Kidney (tissue), 14 donors: ENCODE data around the gene COL6A3. TPM values are rescaled to one million over a fixed set of nuclear protein-coding genes. Genes with fewer than 3 reads are reported as not detected.

Source experiments
- DNase-seq, 5 donors: peaks; one replicate each; pipeline ENCODE4 v3.0.0-alpha.2; 2013 to 2020
- FAIRE-seq: peaks from 2 replicates; lab custom pipeline; 2012; peaks lifted over from hg19 to GRCh38; lab: Jason Lieb, UNC
- H3K27ac ChIP-seq, 2 donors: one replicate each; pipeline ENCODE4 v1.7.0; 2013; ENCODE audit warnings: low read depth in 2 of 2, low read length in 2 of 2, inconsistent platforms in 1 of 2
- H3K27me3 ChIP-seq: one replicate; pipeline ENCODE4 v1.7.1; 2013; ENCODE audit warnings: low read length, inconsistent platforms; ENCODE audit not compliant: control insufficient read depth, insufficient read depth
- H3K36me3 ChIP-seq, 3 donors: one replicate each; pipeline versions ENCODE4 v1.7.0 to v1.7.1; 2013; ENCODE audit warnings: low read length in 3 of 3, control low read depth in 1 of 3, inconsistent platforms in 1 of 3; ENCODE audit not compliant: insufficient read depth in 3 of 3, control insufficient read depth in 2 of 3
- H3K4me1 ChIP-seq, 3 donors: one replicate each; pipeline versions ENCODE4 v1.7.0 to v1.7.1; 2013; ENCODE audit warnings: low read length in 3 of 3, inconsistent platforms in 1 of 3, low read depth in 1 of 3; ENCODE audit not compliant: control insufficient read depth in 2 of 3, insufficient read depth in 2 of 3
- H3K4me3 ChIP-seq, 3 donors: one replicate each; pipeline versions ENCODE4 v1.7.0 to v1.8.1; 2013; ENCODE audit warnings: low read length in 3 of 3, control low read depth in 1 of 3, inconsistent platforms in 1 of 3
- H3K9ac ChIP-seq, 3 donors: one replicate each; pipeline versions ENCODE4 v1.7.0 to v1.7.1; 2013; ENCODE audit warnings: low read length in 3 of 3, control low read depth in 1 of 3, inconsistent platforms in 1 of 3
- H3K9me3 ChIP-seq, 3 donors: one replicate each; pipeline versions ENCODE4 v1.7.0 to v1.7.1; 2013; ENCODE audit warnings: low read length in 3 of 3, control low read depth in 1 of 3, inconsistent platforms in 1 of 3; ENCODE audit not compliant: control insufficient read depth in 2 of 3, insufficient read depth in 1 of 3
- intact Hi-C: fragments of 100-400 bp; cut with DNase I; formaldehyde crosslinking; loops from one replicate; pipeline ENCODE4 v1.11.1; 2022
- polyA plus RNA-seq: library from polyadenylated mRNA; stranded (reverse); fragments of 350-450 nt; fragmentation: Illumina TruSeq; extraction: RNeasy Lipid Tissue Mini Kit (QIAGEN cat#74804); gene quantifications from one replicate; pipeline ENCODE4 v1.2.3, GENCODE V29; 2014; ENCODE audit warnings: low read depth, low replicate concordance; ENCODE audit not compliant: insufficient read depth
- total RNA-seq: library from RNA; stranded (reverse); fragmentation: NEBNext Ultra II Directional; extraction: Animal tissue kit (Norgen Biotek cat#: 25700); gene quantifications from one replicate; pipeline ENCODE4 v1.2.1, GENCODE V29; 2021
- TF ChIP-seq, protein P1 (sequence below): IDR thresholded peaks from 3 replicates; pipeline ENCODE4 v1.5.1; 2012; ENCODE audit warnings: mild to moderate bottlenecking, moderate library complexity, borderline replicate concordance; ENCODE audit not compliant: insufficient read depth; ENCODE audit errors: extremely low read depth
- donor health status: control.
- donor health status: control.
- donor health status: control.
- donor health status: control.
- donor health status: control.
- donor health status: DM: yes; HTN: yes; CAD: no.
- donor health status: Normal renal cell carcinoma (clear cell type).

The COL6A3 gene
- total and polyA plus RNA-seq, 2 donors from 2014 or later, result 3.8 to 59.5 TPM

GRCh38 chr2:237408335-237409000, 5.5 kb downstream of the COL6A3 start:
- intact Hi-C loops, result no loop called here
- Histone ChIP-seq H3K27ac (no peak overlapping the region), H3K36me3 (no peaks in the 10 kb centered on the region), H3K9ac (no peak overlapping the region), H3K4me3 (no peak overlapping the region), H3K9me3 (no peaks in the 10 kb centered on the region), H3K4me1 (peaks cover 0 to 6% (median 0%) of the 10 kb centered on the region in 3 donors), H3K27me3 (no peaks in the 10 kb centered on the region)
- TF ChIP-seq, protein P1, sequence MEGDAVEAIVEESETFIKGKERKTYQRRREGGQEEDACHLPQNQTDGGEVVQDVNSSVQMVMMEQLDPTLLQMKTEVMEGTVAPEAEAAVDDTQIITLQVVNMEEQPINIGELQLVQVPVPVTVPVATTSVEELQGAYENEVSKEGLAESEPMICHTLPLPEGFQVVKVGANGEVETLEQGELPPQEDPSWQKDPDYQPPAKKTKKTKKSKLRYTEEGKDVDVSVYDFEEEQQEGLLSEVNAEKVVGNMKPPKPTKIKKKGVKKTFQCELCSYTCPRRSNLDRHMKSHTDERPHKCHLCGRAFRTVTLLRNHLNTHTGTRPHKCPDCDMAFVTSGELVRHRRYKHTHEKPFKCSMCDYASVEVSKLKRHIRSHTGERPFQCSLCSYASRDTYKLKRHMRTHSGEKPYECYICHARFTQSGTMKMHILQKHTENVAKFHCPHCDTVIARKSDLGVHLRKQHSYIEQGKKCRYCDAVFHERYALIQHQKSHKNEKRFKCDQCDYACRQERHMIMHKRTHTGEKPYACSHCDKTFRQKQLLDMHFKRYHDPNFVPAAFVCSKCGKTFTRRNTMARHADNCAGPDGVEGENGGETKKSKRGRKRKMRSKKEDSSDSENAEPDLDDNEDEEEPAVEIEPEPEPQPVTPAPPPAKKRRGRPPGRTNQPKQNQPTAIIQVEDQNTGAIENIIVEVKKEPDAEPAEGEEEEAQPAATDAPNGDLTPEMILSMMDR, result no peak
- FAIRE-seq, result no peak
- no peak for DNase-seq

GRCh38 chr2:237407700-237408099, 6.3 kb downstream of the COL6A3 start:
- Histone ChIP-seq H3K9me3 (no peaks in the 10 kb centered on the region), H3K4me3 (no peak overlapping the region), H3K27ac (no peak overlapping the region), H3K4me1 (peaks cover 0 to 6% (median 0%) of the 10 kb centered on the region in 3 donors), H3K27me3 (no peaks in the 10 kb centered on the region), H3K9ac (no peak overlapping the region), H3K36me3 (no peaks in the 10 kb centered on the region)
- FAIRE-seq (no peak), DNase-seq (no peak)
- intact Hi-C loops, result no loop called here
- TF ChIP-seq, protein P1, result no peak

DNA sequence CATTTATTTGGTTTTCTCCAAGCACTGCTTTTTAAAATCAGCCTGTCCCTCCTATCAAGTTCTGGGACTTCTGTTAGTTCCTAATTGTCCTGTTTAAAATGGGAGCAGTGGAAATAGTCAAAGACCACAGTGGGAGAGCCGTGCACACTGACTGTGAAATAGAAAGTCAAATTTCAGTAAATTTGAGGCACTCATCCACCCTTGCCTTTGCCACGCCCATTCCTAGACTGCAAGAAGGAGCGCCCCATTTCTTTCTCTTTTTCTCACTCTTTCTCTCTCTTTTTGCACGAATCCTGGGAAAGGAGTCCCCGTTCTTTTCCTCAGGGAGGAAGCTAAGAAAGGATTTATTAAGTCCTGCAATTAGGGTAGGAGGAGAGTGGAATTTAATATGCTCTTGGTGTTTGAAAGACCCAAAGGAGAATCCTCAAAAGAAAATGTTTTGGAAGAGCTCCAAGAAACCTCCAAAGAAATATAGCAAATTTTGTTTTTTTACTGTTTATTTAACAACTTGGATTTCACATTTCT, 7.5 kb downstream of the COL6A3 start:
- H3K27ac ChIP-seq, result no peak overlapping the region
- no peaks in the 10 kb centered on the region for H3K27me3 ChIP-seq
- DNase-seq (no peak), FAIRE-seq (no peak)
- H3K4me3 ChIP-seq, result no peak overlapping the region
- TF ChIP-seq, protein P1, result no peak
- intact Hi-C loops, result no loop called here
- H3K36me3 ChIP-seq, result no peaks in the 10 kb centered on the region
- H3K9ac ChIP-seq, result no peak overlapping the region
- H3K4me1 ChIP-seq, result peaks cover 0 to 6% (median 0%) of the 10 kb centered on the region in 3 donors
- no peaks in the 10 kb centered on the region for H3K9me3 ChIP-seq

DNA sequence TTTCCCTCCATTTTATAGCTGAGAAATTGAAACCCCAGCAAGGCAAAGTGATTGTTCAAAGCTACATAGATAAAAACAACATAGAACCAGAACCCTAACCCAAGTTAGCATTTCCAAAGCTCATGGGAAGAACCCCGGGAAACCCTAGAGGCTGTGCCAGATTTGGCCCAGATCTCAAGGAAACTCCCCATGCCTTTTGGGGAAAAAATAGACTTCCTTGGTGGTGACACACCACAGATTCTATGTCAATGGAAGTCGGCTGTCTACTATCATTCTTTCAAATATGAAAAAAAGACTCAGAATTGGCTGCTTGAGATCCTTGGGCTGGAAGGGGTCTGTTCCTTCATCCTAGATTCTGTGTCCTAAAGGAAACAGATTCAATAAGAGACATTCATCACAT, 8.4 kb downstream of the COL6A3 start:
- no peak for FAIRE-seq
- intact Hi-C loops, result no loop called here

More for the DNA sequence above, 8.4 kb downstream of the COL6A3 start:
- no peaks in the 10 kb centered on the region for H3K27me3 ChIP-seq
- no peaks in the 10 kb centered on the region for H3K36me3 ChIP-seq
- H3K4me3 ChIP-seq, result no peak overlapping the region
- no peak overlapping the region for H3K27ac ChIP-seq
- TF ChIP-seq, protein P1, result no peak
- no peak for DNase-seq
- no peak overlapping the region for H3K9ac ChIP-seq
- H3K4me1 ChIP-seq, result peaks cover 0 to 6% (median 0%) of the 10 kb centered on the region in 3 donors
- H3K9me3 ChIP-seq, result no peaks in the 10 kb centered on the region
